Lower leg skin (tissue), 4 donors: Measurements from ENCODE around the gene FZD1. TPM values are rescaled to one million over a fixed set of nuclear protein-coding genes. Genes with fewer than 3 reads are reported as not detected.

ENCODE experiments used
- DNase-seq, 2 donors: peaks; one replicate each; pipeline ENCODE4 v3.0.0-alpha.2; 2019; ENCODE audit warnings: low spot score in 2 of 2
- H3K4me3 ChIP-seq: fragments of 200-600 bp; sonication (generic); 2 replicates; pipeline ENCODE4 v1.5.1; 2017; ENCODE audit warnings: mild to moderate bottlenecking, low read depth; ENCODE audit not compliant: poor library complexity, severe bottlenecking
- CTCF ChIP-seq, 3 donors: fragments of 450-650 bp; IDR thresholded peaks; one replicate each; pipeline ENCODE4 v1.5.1; 2016; ENCODE audit warnings: antibody characterized with exemption in 3 of 3, mild to moderate bottlenecking in 3 of 3, moderate library complexity in 2 of 3
- POLR2A ChIP-seq, 2 donors: fragments of 450-650 bp; IDR thresholded peaks; one replicate each; pipeline ENCODE4 v1.6.1; 2016 to 2017; ENCODE audit warnings: antibody characterized with exemption in 2 of 2, mild to moderate bottlenecking in 1 of 2, moderate library complexity in 1 of 2
- WGBS, 2 donors: methylation state at CpG; one replicate each; pipeline ENCODE4 v1.1.5; 2018; 5-methylcytosine and 5-hydroxymethylcytosine counted together
- intact Hi-C: fragments of 100-400 bp; cut with DNase I; formaldehyde crosslinking; loops from one replicate; pipeline ENCODE4 v1.15.0; 2023; ENCODE audit warnings: low total_unique reads
- total RNA-seq, 4 donors: library from RNA; depleted of rRNA; stranded (reverse); fragments of >200 nt; gene quantifications; one replicate each; pipeline ENCODE4 v1.1.0, GENCODE V29; 2016

FZD1 gene
- total RNA-seq, 4 donors from 2014 or later, result 18.7 to 55.1 (median 33.9) TPM

GRCh38 chr7:91230503-91230902, 33.7 kb upstream of the FZD1 start:
- intact Hi-C loops, result no loop called here

GRCh38 chr7:91233212-91233611, 31.0 kb upstream of the FZD1 start:
- H3K4me3 ChIP-seq, result no peak overlapping the region
- TF ChIP-seq POLR2A (IDR thresholded peaks at IDR 0.05) (no peak), CTCF (IDR thresholded peaks at IDR 0.05) (no peak)
- intact Hi-C loops, result no loop called here
- 62 to 68% methylated on average over 8 of the region's 8 CpGs for WGBS, 2 donors
- DNase-seq, result no peak

More at GRCh38 chr7:91230503-91230902, 33.7 kb upstream of the FZD1 start:
- WGBS, 2 donors, result 77 to 88% methylated on average over 3 of the region's 3 CpGs
- H3K4me3 ChIP-seq, result no peak overlapping the region
- no peak for DNase-seq
- TF ChIP-seq CTCF (IDR thresholded peaks at IDR 0.05), result no peak
- TF ChIP-seq POLR2A (IDR thresholded peaks at IDR 0.05), result no peak

- DNase-seq, result no peak
- no peak for TF ChIP-seq POLR2A (IDR thresholded peaks at IDR 0.05)
- no peak for TF ChIP-seq CTCF (IDR thresholded peaks at IDR 0.05)
- intact Hi-C loops, result no loop called here
- 81 to 89% methylated on average over 6 of the region's 6 CpGs for WGBS, 2 donors
- H3K4me3 ChIP-seq, result no peak overlapping the region
These were observed 28.9 kb upstream of the FZD1 start for GRCh38 chr7:91235211-91235832.

GRCh38 chr7:91239171-91239604, 25.0 kb upstream of the FZD1 start:
- no peak for DNase-seq
- intact Hi-C loops, result no loop called here
- no peak overlapping the region for H3K4me3 ChIP-seq
- TF ChIP-seq POLR2A (IDR thresholded peaks at IDR 0.05) (no peak), CTCF (IDR thresholded peaks at IDR 0.05) (no peak)
- WGBS, 2 donors, result 18 to 42% methylated on average over 2 of the region's 2 CpGs

GRCh38 chr7:91239772-91240171, 24.5 kb upstream of the FZD1 start:
- DNase-seq, result no peak
- TF ChIP-seq CTCF (IDR thresholded peaks at IDR 0.05) (no peak), POLR2A (IDR thresholded peaks at IDR 0.05) (no peak)
- 72 to 91% methylated on average over 1 of the region's 1 CpG for WGBS, 2 donors
- intact Hi-C loops, result no loop called here
- H3K4me3 ChIP-seq, result no peak overlapping the region
